K562 (cell line): Measurements from ENCODE around the gene DENND6A. TPM values are rescaled to one million over a fixed set of nuclear protein-coding genes. Genes with fewer than 3 reads are reported as not detected.

ENCODE experiments used
- ATF1 ChIP-seq, 2 experiments: fragments of 450-650 bp in 1 of 2; IDR thresholded peaks; 2 replicates each; pipeline ENCODE4 v1.6.1; 2016; ENCODE audit warnings: missing compliant biosample characterization in 1 of 2, missing genetic modification characterization in 1 of 2
- CCAR2 ChIP-seq: fragments of 200-400 bp; formaldehyde crosslinking; IDR thresholded peaks from 2 replicates; pipeline ENCODE4 v1.6.1; 2017; ENCODE audit warnings: mild to moderate bottlenecking, low read depth, low read length
- ELF1 ChIP-seq: fragments of 200-800 bp; sonication (Bioruptor generic); IDR thresholded peaks from 2 replicates; pipeline ENCODE4 v1.6.1; 2016; ENCODE audit warnings: missing genetic modification characterization, missing compliant biosample characterization
- GABPA ChIP-seq: fragments of 200-800 bp; sonication (Bioruptor generic); conservative IDR thresholded peaks from 2 replicates; pipeline ENCODE4 v1.6.1; 2016; ENCODE audit warnings: low read depth, missing genetic modification characterization, missing compliant biosample characterization
- HLTF ChIP-seq: fragments of 450-650 bp; IDR thresholded peaks from 2 replicates; pipeline ENCODE4 v1.6.1; 2016
- NR2C2 ChIP-seq, 2 experiments: fragments of 200-800 bp in 1 of 2; sonication (Bioruptor generic) in 1 of 2; sonication (generic) in 1 of 2; formaldehyde crosslinking in 1 of 2; IDR thresholded peaks; 2 replicates each; pipeline versions ENCODE4 v1.6.1 to v1.8.0; 2016 to 2022; ENCODE audit warnings: mild to moderate bottlenecking in 1 of 2, missing compliant biosample characterization in 1 of 2, missing genetic modification characterization in 1 of 2, missing genetic modification reagents in 1 of 2
- PHF8 ChIP-seq: fragments of 200-600 bp; sonication (generic); IDR thresholded peaks from 2 replicates; pipeline ENCODE4 v1.6.1; 2012; ENCODE audit warnings: mixed run types, mild to moderate bottlenecking, inconsistent platforms, low read length, moderate library complexity, borderline replicate concordance
- RAD51 ChIP-seq: fragments of 450-650 bp; IDR thresholded peaks from 2 replicates; pipeline ENCODE4 v1.7.1; 2016; ENCODE audit warnings: low read depth, mild to moderate bottlenecking, borderline replicate concordance
- RFX1 ChIP-seq: fragments of 450-650 bp; IDR thresholded peaks from 2 replicates; pipeline ENCODE4 v1.6.1; 2016; ENCODE audit warnings: mild to moderate bottlenecking, moderate library complexity
- SAP30 ChIP-seq: fragments of 200-600 bp; sonication (generic); IDR thresholded peaks from 2 replicates; pipeline ENCODE4 v1.6.1; 2012; ENCODE audit warnings: borderline replicate concordance, low read depth, mild to moderate bottlenecking, moderate library complexity, low read length, control low read depth, inconsistent platforms; ENCODE audit not compliant: insufficient read depth, poor library complexity, severe bottlenecking
- SIN3B ChIP-seq: fragments of 450-650 bp; IDR thresholded peaks from 2 replicates; pipeline ENCODE4 v1.6.1; 2017; ENCODE audit warnings: low read depth, mild to moderate bottlenecking, moderate library complexity
- TOE1 ChIP-seq, 2 experiments: fragments of 450-650 bp in 1 of 2; sonication (generic) in 1 of 2; formaldehyde crosslinking in 1 of 2; IDR thresholded peaks; 2 replicates each; pipeline versions ENCODE4 v1.7.1 to v1.8.0; 2016 to 2022; ENCODE audit warnings: borderline replicate concordance in 2 of 2, mild to moderate bottlenecking in 2 of 2, antibody characterized with exemption in 1 of 2, inconsistent platforms in 1 of 2, low read depth in 1 of 2, missing genetic modification reagents in 1 of 2, moderate library complexity in 1 of 2
- ZNF644 ChIP-seq: fragments of 200-800 bp; sonication (Bioruptor generic); IDR thresholded peaks from 2 replicates; pipeline ENCODE4 v1.6.1; 2016; ENCODE audit warnings: low read depth, missing genetic modification characterization, missing compliant biosample characterization
- polyA plus RNA-seq, 8 experiments: library from polyadenylated mRNA; depleted of rRNA in 4 of 8; stranded (reverse) in 5 of 8; unstranded in 3 of 8; fragments of >200 nt; fragmentation: Nextera tagmentation in 2 of 8; fragmentation: Illumina TruSeq in 1 of 8; extraction: Ambion mirVana in 2 of 8; extraction: Trizol in 1 of 8; gene quantifications; 2 replicates each; pipeline versions ENCODE4 v1.2.1 to v1.2.3, GENCODE V29; 2011 to 2014; ENCODE audit warnings: inconsistent platforms in 1 of 8, missing spikeins in 1 of 8
- total RNA-seq, 7 experiments: library from RNA; depleted of rRNA in 6 of 7; stranded (reverse); fragments of >200 nt in 6 of 7; fragmentation: Illumina TruSeq in 2 of 7; extraction: Trizol in 2 of 7; gene quantifications; 2 replicates each; pipeline versions ENCODE4 v1.2.1 to v1.2.3, GENCODE V29; 2011 to 2021; ENCODE audit warnings: low replicate concordance in 1 of 7
- TF ChIP-seq, protein P1 (sequence below): fragments of 250-450 bp; sonication (Bioruptor Pico); IDR thresholded peaks from 2 replicates; pipeline ENCODE4 v1.4.0; 2020
- TF ChIP-seq, protein P2 (sequence below): fragments of 450-650 bp; IDR thresholded peaks from 2 replicates; pipeline ENCODE4 v1.6.1; 2016
- TF ChIP-seq, protein P3 (sequence below): fragments of 450-650 bp; IDR thresholded peaks from 2 replicates; pipeline ENCODE4 v1.6.1; 2017; ENCODE audit warnings: antibody characterized with exemption
- TF ChIP-seq, protein P4 (sequence below): fragments of 450-650 bp; conservative IDR thresholded peaks from 2 replicates; pipeline ENCODE4 v1.6.1; 2016; ENCODE audit warnings: missing genetic modification characterization, low read depth, mild to moderate bottlenecking, missing compliant biosample characterization, moderate library complexity

DENND6A gene
- total and polyA plus RNA-seq, 9 of the 15 experiments (the other 6 are each of a cell fraction or from before 2014, with no cell fraction given): 1.5 to 12.7 (median 7.1) TPM

DNA sequence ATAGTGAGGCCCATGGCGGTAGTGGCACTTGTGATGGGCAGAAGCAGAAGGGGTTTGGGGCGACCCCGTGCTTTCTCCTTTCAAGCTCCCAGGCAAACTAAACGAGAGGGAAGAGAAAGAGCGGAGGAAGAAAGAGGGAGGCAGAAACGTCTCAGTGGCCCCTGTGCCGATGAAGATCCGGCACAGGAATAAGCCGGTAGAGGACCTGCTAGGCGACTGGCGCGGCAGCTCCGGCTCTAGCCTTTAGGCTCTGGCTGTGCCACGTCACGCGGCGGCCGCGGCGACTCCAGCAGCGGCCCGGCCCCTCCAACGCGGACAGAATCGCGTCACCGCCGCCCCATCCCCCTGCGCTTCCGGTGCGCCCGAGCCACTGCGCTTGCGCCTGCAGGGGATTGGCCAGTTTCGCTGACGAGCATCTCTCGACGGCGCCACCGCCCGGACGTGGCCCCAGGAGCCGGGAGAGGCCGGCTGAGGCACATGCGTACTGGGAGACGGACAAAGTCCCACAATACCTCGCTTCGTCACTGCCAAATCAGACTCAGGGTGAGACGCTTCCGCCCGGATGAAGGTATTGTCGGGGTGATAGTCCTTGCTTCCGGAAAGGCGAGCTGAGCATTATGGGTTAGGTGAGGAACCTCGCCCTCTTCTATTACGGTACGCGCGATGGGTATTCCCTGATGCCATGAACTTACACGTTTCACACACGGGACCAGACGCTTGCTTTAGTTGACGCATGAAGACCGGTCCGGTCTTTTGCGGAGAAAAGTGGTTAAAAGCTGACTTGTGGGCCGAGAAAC lies 95.6 kb downstream of the DENND6A start, which contains the start of gene ARF4 (continued):
- 0 out of 2 replicates have a peak, but pooled peaks have one; percentile 40 for TF ChIP-seq NR2C2 (CRISPR knock-in tag; IDR thresholded peaks at IDR 0.05)
- TF ChIP-seq NR2C2 (tag; IDR thresholded peaks at IDR 0.05): peak; percentile 80
- no peak for TF ChIP-seq CCAR2
- TF ChIP-seq, protein P1, sequence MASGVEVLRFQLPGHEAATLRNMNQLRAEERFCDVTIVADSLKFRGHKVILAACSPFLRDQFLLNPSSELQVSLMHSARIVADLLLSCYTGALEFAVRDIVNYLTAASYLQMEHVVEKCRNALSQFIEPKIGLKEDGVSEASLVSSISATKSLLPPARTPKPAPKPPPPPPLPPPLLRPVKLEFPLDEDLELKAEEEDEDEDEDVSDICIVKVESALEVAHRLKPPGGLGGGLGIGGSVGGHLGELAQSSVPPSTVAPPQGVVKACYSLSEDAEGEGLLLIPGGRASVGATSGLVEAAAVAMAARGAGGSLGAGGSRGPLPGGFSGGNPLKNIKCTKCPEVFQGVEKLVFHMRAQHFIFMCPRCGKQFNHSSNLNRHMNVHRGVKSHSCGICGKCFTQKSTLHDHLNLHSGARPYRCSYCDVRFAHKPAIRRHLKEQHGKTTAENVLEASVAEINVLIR (CRISPR knock-in tag): peak; percentile 92
- TF ChIP-seq TOE1 (IDR thresholded peaks at IDR 0.05; ENCODE audit: borderline replicate concordance): 0 out of 2 replicates have a peak, but pooled peaks have one; percentile 9
- no peak for TF ChIP-seq TOE1 (CRISPR knock-in tag; IDR thresholded peaks at IDR 0.05; ENCODE audit: borderline replicate concordance, low read depth)
- TF ChIP-seq ATF1 (CRISPR knock-in tag; IDR thresholded peaks at IDR 0.05): peak; percentile 69
- peak; percentile 99 for TF ChIP-seq ATF1 (tag; IDR thresholded peaks at IDR 0.05)
- peak; percentile 31; the same call in 1 of the 2 replicates for TF ChIP-seq HLTF
- peak; percentile 98 for TF ChIP-seq ELF1
- peak; percentile 92 for TF ChIP-seq GABPA (tag)
- TF ChIP-seq, protein P2, sequence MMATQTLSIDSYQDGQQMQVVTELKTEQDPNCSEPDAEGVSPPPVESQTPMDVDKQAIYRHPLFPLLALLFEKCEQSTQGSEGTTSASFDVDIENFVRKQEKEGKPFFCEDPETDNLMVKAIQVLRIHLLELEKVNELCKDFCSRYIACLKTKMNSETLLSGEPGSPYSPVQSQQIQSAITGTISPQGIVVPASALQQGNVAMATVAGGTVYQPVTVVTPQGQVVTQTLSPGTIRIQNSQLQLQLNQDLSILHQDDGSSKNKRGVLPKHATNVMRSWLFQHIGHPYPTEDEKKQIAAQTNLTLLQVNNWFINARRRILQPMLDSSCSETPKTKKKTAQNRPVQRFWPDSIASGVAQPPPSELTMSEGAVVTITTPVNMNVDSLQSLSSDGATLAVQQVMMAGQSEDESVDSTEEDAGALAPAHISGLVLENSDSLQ: peak; percentile 79
- TF ChIP-seq, protein P3, sequence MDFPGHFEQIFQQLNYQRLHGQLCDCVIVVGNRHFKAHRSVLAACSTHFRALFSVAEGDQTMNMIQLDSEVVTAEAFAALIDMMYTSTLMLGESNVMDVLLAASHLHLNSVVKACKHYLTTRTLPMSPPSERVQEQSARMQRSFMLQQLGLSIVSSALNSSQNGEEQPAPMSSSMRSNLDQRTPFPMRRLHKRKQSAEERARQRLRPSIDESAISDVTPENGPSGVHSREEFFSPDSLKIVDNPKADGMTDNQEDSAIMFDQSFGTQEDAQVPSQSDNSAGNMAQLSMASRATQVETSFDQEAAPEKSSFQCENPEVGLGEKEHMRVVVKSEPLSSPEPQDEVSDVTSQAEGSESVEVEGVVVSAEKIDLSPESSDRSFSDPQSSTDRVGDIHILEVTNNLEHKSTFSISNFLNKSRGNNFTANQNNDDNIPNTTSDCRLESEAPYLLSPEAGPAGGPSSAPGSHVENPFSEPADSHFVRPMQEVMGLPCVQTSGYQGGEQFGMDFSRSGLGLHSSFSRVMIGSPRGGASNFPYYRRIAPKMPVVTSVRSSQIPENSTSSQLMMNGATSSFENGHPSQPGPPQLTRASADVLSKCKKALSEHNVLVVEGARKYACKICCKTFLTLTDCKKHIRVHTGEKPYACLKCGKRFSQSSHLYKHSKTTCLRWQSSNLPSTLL: peak; percentile 80; the same call in 1 of the 2 replicates
- TF ChIP-seq, protein P4, sequence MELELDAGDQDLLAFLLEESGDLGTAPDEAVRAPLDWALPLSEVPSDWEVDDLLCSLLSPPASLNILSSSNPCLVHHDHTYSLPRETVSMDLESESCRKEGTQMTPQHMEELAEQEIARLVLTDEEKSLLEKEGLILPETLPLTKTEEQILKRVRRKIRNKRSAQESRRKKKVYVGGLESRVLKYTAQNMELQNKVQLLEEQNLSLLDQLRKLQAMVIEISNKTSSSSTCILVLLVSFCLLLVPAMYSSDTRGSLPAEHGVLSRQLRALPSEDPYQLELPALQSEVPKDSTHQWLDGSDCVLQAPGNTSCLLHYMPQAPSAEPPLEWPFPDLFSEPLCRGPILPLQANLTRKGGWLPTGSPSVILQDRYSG: peak; percentile 78
- no peak; the same call in 1 of the 2 replicates for TF ChIP-seq ZNF644 (tag)
- TF ChIP-seq SAP30: peak; percentile 23
- peak; percentile 14; the same call in 1 of the 2 replicates for TF ChIP-seq RFX1
- peak; percentile 74; the same call in 1 of the 2 replicates for TF ChIP-seq PHF8
- no peak for TF ChIP-seq RAD51
- TF ChIP-seq SIN3B: 0 out of 2 replicates have a peak, but pooled peaks have one; percentile 13
